Tibial nerve (tissue), 4 donors: ENCODE measurements around the gene ZNF433. TPM values are rescaled to one million over a fixed set of nuclear protein-coding genes. Genes with fewer than 3 reads are reported as not detected.
"Not testable (repeated sequence)": the region's sequence is repeated elsewhere in the genome, so short reads cannot be mapped to it uniquely, and the experiment has no call there.

Source experiments
- DNase-seq, 2 donors: peaks; one replicate each; pipeline ENCODE4 v3.0.0-alpha.2; 2019; ENCODE audit warnings: low spot score in 2 of 2
- H3K27ac ChIP-seq, 4 donors: fragments of 200-600 bp; sonication (generic) in 3 of 4; one replicate each; pipeline ENCODE4 v1.5.1; 2017 to 2019; ENCODE audit warnings: mild to moderate bottlenecking in 1 of 4
- H3K27me3 ChIP-seq, 2 donors: fragments of 200-600 bp; sonication (generic) in 1 of 2; one replicate each; pipeline versions ENCODE4 v1.5.1 to v1.6.0; 2017 to 2019
- H3K36me3 ChIP-seq, 3 donors: fragments of 200-600 bp; sonication (generic); one replicate each; pipeline ENCODE4 v1.5.1; 2018 to 2019
- H3K4me1 ChIP-seq, 4 donors: fragments of 200-600 bp; sonication (generic) in 3 of 4; one replicate each; pipeline ENCODE4 v1.5.1; 2017 to 2019
- H3K4me3 ChIP-seq, 4 donors: fragments of 200-600 bp; sonication (generic) in 3 of 4; one replicate each; pipeline ENCODE4 v1.5.1; 2017 to 2019; ENCODE audit warnings: mild to moderate bottlenecking in 1 of 4, moderate library complexity in 1 of 4
- H3K9me3 ChIP-seq, 4 donors: fragments of 200-600 bp; sonication (generic) in 3 of 4; one replicate each; pipeline ENCODE4 v1.5.1; 2017 to 2019
- EP300 ChIP-seq, 2 donors: sonication (generic); formaldehyde crosslinking; IDR thresholded peaks; one replicate each; pipeline ENCODE4 v1.6.1; 2017; ENCODE audit warnings: antibody characterized with exemption in 2 of 2, mild to moderate bottlenecking in 1 of 2
- POLR2A ChIP-seq, 2 donors: fragments of 450-650 bp; IDR thresholded peaks; one replicate each; pipeline ENCODE4 v1.6.1; 2017; ENCODE audit warnings: antibody characterized with exemption in 2 of 2, mild to moderate bottlenecking in 2 of 2, moderate library complexity in 2 of 2
- WGBS, 2 donors: methylation state at CpG; one replicate each; pipeline ENCODE4 v1.1.5; 2018; 5-methylcytosine and 5-hydroxymethylcytosine counted together
- total RNA-seq, 4 donors: library from RNA; depleted of rRNA; stranded (reverse); fragments of >200 nt; gene quantifications; one replicate each; pipeline ENCODE4 v1.1.0, GENCODE V29; 2016
- TF ChIP-seq, protein P1 (sequence below), 5 experiments: fragments of 200-600 bp in 3 of 5; fragments of 450-650 bp in 2 of 5; sonication (generic) in 3 of 5; IDR thresholded peaks; one replicate each; pipeline ENCODE4 v1.5.1; 2016 to 2019; ENCODE audit warnings: antibody characterized with exemption in 5 of 5, mild to moderate bottlenecking in 3 of 5, moderate library complexity in 2 of 5

ZNF433 gene
- total RNA-seq, 4 donors from 2014 or later, result 4.5 to 8.0 (median 5.4) TPM

DNA sequence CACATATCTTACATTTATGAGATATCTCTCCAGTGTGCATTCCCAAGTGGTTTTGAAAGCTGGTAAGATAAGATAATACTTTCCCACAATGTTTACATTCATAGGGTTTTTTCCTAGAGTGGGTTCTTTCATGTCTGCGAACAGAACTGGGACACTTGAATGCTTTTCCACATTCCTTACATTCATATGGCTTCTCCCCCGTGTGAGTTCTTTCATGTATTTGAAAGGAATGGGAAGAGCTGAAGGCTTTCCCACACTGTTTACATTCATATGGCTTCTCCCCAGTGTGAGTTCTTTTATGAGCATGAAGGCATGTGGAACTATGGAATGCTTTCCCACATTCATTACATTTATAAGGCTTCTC, 19.7 kb downstream of the ZNF433 start:
- H3K27ac ChIP-seq, result no peak overlapping the region
- 70 to 73% methylated on average over 2 of the region's 2 CpGs for WGBS, 2 donors
- no peak for DNase-seq
- H3K27me3 ChIP-seq, result no peaks in the 10 kb centered on the region
- H3K4me1 ChIP-seq, result no peaks in the 10 kb centered on the region
- peaks cover 0 to 96% (median 25%) of the 10 kb centered on the region in 4 donors for H3K9me3 ChIP-seq
- no peak for TF ChIP-seq EP300 (IDR thresholded peaks at IDR 0.05)
- no peak for TF ChIP-seq POLR2A (IDR thresholded peaks at IDR 0.05)
- TF ChIP-seq, protein P1, sequence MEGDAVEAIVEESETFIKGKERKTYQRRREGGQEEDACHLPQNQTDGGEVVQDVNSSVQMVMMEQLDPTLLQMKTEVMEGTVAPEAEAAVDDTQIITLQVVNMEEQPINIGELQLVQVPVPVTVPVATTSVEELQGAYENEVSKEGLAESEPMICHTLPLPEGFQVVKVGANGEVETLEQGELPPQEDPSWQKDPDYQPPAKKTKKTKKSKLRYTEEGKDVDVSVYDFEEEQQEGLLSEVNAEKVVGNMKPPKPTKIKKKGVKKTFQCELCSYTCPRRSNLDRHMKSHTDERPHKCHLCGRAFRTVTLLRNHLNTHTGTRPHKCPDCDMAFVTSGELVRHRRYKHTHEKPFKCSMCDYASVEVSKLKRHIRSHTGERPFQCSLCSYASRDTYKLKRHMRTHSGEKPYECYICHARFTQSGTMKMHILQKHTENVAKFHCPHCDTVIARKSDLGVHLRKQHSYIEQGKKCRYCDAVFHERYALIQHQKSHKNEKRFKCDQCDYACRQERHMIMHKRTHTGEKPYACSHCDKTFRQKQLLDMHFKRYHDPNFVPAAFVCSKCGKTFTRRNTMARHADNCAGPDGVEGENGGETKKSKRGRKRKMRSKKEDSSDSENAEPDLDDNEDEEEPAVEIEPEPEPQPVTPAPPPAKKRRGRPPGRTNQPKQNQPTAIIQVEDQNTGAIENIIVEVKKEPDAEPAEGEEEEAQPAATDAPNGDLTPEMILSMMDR (IDR thresholded peaks at IDR 0.05), result no peak
- peaks cover 5 to 88% (median 13%) of the 10 kb centered on the region in 3 donors for H3K36me3 ChIP-seq
- H3K4me3 ChIP-seq, result no peak overlapping the region

DNA sequence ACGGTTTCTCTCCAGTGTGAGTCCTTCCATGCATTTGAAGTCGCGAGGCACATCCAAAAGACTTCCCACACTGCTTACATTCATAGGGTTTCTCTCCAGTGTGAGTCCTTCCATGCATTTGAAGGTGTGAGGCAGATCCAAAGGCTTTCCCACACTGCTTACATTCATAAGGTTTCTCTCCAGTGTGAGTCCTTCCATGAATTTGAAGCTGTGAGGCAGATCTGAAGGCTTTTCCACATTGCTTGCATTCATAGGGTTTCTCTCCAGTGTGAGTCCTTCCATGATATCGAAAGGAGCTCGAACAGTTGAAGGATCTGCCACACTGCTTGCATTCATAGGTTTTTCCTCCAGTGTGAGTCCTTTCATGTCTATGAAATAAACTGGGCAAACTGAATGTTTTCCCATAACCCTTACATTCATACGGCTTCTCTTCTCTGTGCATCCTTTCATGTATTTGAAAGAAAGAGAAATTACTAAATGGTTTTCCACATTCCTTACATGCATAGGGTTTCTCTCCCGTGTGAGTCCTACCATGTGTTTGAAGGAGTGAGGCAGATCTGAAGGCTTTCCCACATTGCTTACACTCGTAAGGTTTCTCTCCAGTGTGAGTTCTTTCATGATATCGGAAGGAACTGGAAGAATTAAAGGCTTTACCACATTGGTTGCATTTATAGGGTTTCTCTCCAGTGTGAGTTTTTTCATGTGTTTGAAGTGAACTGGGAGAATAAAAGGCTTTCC, 20.3 kb downstream of the ZNF433 start:
- no peaks in the 10 kb centered on the region for H3K27me3 ChIP-seq
- 97% methylated on average over 9 of the region's 9 CpGs for WGBS, 2 donors
- H3K4me1 ChIP-seq, result no peaks in the 10 kb centered on the region
- DNase-seq, result no peak
- peaks cover 0 to 96% (median 26%) of the 10 kb centered on the region in 4 donors for H3K9me3 ChIP-seq
- H3K27ac ChIP-seq, result no peak overlapping the region
- TF ChIP-seq EP300 (IDR thresholded peaks at IDR 0.05) (no peak), POLR2A (IDR thresholded peaks at IDR 0.05) (no peak)
- TF ChIP-seq, protein P1 (IDR thresholded peaks at IDR 0.05), result no peak
- H3K36me3 ChIP-seq, result peaks cover 5 to 84% (median 13%) of the 10 kb centered on the region in 3 donors
- no peak overlapping the region for H3K4me3 ChIP-seq

DNA sequence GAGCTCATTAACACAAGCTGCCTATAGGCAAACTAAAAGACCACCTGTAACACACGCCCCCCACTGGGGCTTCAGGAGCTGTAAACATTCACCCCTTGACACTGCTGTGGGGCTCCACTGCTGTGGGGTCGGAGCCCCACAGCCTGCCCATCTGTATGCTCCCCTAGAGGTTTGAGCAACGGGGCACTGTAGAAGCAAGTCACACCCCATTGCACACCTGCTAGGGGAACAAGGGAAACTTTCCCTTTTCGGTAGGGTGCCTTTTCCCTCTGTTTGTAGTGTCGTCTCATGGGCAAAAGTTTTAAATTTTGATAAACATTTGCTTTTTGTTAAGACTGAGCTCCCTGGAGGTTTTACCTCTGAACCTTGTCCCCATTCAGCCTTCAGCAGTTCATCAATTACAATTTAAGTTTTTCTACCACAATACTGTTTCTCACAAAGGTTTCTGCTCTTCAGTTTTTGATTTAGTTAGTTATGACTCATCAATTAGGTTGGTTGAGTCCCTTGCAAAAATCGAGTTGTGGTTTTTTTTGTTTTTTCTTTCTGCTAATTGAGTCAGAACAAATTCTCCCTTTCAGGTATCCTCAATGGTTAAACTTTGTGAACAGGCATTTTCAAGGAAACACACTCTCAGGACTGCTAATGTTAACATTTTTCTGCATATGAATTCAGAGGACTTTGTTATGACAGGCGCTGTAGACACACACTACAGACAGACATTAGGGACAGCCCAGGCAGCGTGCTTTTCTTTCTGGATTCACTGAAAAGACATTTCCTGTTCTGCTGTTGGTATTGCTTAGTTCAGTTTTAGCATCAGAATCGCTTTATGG, 35.1 kb downstream of the ZNF433 start:
- Histone ChIP-seq H3K36me3 (peaks cover 0 to 36% (median 0%) of the 10 kb centered on the region in 3 donors), H3K4me1 (no peaks in the 10 kb centered on the region), H3K9me3 (peaks cover 0 to 6% (median 0%) of the 10 kb centered on the region in 4 donors), H3K27me3 (no peaks in the 10 kb centered on the region), H3K4me3 (no peak overlapping the region), H3K27ac (no peak overlapping the region)
- DNase-seq, result no peak
- WGBS, 2 donors, result 80% methylated on average over 9 of the region's 9 CpGs
- no peak for TF ChIP-seq POLR2A (IDR thresholded peaks at IDR 0.05)
- TF ChIP-seq EP300 (IDR thresholded peaks at IDR 0.05), result no peak
- TF ChIP-seq, protein P1 (IDR thresholded peaks at IDR 0.05), result no peak

DNA sequence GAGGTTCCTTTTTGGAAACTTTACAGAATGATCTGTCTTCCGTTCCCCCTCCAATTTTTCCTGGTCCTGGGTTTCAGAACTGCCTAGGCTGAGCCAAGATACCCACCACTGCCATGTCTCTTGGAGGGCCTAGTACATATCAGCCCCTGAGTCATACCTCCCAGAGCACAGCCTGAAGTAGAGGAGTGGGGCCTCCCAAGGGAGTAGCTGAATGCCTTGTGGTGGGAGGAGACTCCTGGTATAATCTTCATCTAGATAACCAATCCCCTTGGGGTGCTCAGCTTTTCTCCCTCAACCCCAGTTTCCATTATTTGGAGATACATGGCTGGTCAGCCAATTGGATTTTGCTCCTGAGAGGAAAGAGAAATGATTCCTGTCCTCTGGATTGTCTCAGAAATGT, 40.3 kb downstream of the ZNF433 start:
- Histone ChIP-seq H3K4me3 (no peak overlapping the region), H3K27me3 (no peaks in the 10 kb centered on the region), H3K9me3 (no peaks in the 10 kb centered on the region), H3K27ac (no peak overlapping the region), H3K36me3 (peaks cover 0 to 6% (median 0%) of the 10 kb centered on the region in 3 donors), H3K4me1 (no peaks in the 10 kb centered on the region)
- TF ChIP-seq EP300 (IDR thresholded peaks at IDR 0.05) (no peak), POLR2A (IDR thresholded peaks at IDR 0.05) (no peak)
- TF ChIP-seq, protein P1 (IDR thresholded peaks at IDR 0.05), result no peak
- 78 to 91% methylated on average over 1 of the region's 1 CpG for WGBS, 2 donors
- DNase-seq, result no peak

- H3K4me3 ChIP-seq, H3K36me3 ChIP-seq, H3K27me3 ChIP-seq, H3K4me1 ChIP-seq, H3K9me3 ChIP-seq, DNase-seq, H3K27ac ChIP-seq: not testable (repeated sequence)
- WGBS, 2 donors, result 86 to 87% methylated on average over 4 of the region's 4 CpGs
Measured at GRCh38 chr19:11991921-11992320, 43.6 kb downstream of the ZNF433 start.
